GM12878 (cell line): ENCODE data around the gene FGFR2. TPM values are rescaled to one million over a fixed set of nuclear protein-coding genes. Genes with fewer than 3 reads are reported as not detected.

Experiments
- ATAC-seq: fragments of 200-7000 bp; cut with Tn5 transposase; 3 replicates; pipeline ENCODE4 v1.9.1; 2020; ENCODE audit warnings: mild to moderate bottlenecking, moderate library complexity
- BruUV-seq: library from RNA; stranded (reverse); fragments of 400-500 nt; replicated peaks from 2 replicates; lab custom pipeline; 2021; lab: Mats Ljungman, UMichigan
- CTCF ChIA-PET: fragments of 300-600 bp; sonication (Branson Sonifier 250); formaldehyde crosslinking; extraction: SDS; loops from one replicate; lab custom pipeline; 2021; ENCODE audit warnings: inconsistent platforms; lab: Yijun Ruan, JAX
- POLR2A ChIA-PET: fragments of 350-600 bp; formaldehyde crosslinking; extraction: SDS; loops from one replicate; lab custom pipeline; 2021; ENCODE audit warnings: inconsistent platforms; lab: Charles Lee
- RAD21 ChIA-PET: fragments of 300-600 bp; sonication (Branson Sonifier 250); formaldehyde crosslinking; loops from one replicate; lab custom pipeline; 2023; ENCODE audit warnings: antibody characterized with exemption; ENCODE audit not compliant: unreplicated experiment; lab: Charles Lee
- SMC1A ChIA-PET: fragments of 300-600 bp; sonication (Branson Sonifier 250); formaldehyde crosslinking; loops from one replicate; lab custom pipeline; 2023; ENCODE audit not compliant: unreplicated experiment, uncharacterized antibody; lab: Charles Lee
- DNase-seq: peaks from one replicate; pipeline ENCODE4 v3.0.0-alpha.2; 2011; ENCODE audit warnings: low read depth, low spot score
- FAIRE-seq: peaks from 3 replicates; lab custom pipeline; 2011; peaks lifted over from hg19 to GRCh38; lab: Jason Lieb, UNC
- H2AFZ ChIP-seq: 2 replicates; pipeline ENCODE4 v1.6.0; 2011; ENCODE audit warnings: low read depth, low read length, control low read depth; ENCODE audit not compliant: control insufficient read depth
- H3K27ac ChIP-seq: 2 replicates; pipeline ENCODE4 v1.5.1; 2011; ENCODE audit warnings: control low read depth; ENCODE audit not compliant: control insufficient read depth, insufficient read depth
- H3K27me3 ChIP-seq, 2 experiments: replicated peaks in 1 of 2; 2 replicates each; pipeline versions ENCODE4 v1.6.0 to v1.6.1; 2011; ENCODE audit warnings: low read length in 1 of 2; ENCODE audit not compliant: control insufficient read depth in 2 of 2, insufficient read depth in 2 of 2
- H3K36me3 ChIP-seq, 2 experiments: 2 replicates each; pipeline ENCODE4 v1.5.1; 2011; ENCODE audit warnings: low read length in 1 of 2; ENCODE audit not compliant: control insufficient read depth in 2 of 2, insufficient read depth in 2 of 2
- H3K4me1 ChIP-seq: 2 replicates; pipeline ENCODE4 v1.6.1; 2011; ENCODE audit warnings: mild to moderate bottlenecking, low read length, moderate library complexity, mixed read lengths; ENCODE audit not compliant: control insufficient read depth, insufficient read depth
- H3K4me2 ChIP-seq: 2 replicates; pipeline ENCODE4 v1.6.0; 2011; ENCODE audit warnings: control low read depth; ENCODE audit not compliant: control insufficient read depth, insufficient read depth
- H3K4me3 ChIP-seq: fragments of 200-600 bp; sonication (generic); 2 replicates; pipeline ENCODE4 v1.5.1; 2016
- H3K79me2 ChIP-seq: 2 replicates; pipeline ENCODE4 v1.6.0; 2011; ENCODE audit warnings: low read length; ENCODE audit not compliant: control insufficient read depth, insufficient read depth
- H3K9ac ChIP-seq: 2 replicates; pipeline ENCODE4 v1.8.0; 2011; ENCODE audit warnings: low read length, control low read depth, mixed read lengths; ENCODE audit not compliant: control insufficient read depth, insufficient read depth
- H3K9me3 ChIP-seq: replicated peaks from 3 replicates; pipeline ENCODE4 v1.5.1; 2011; ENCODE audit warnings: mild to moderate bottlenecking, low read length; ENCODE audit not compliant: control insufficient read depth, insufficient read depth
- H4K20me1 ChIP-seq: 2 replicates; pipeline ENCODE4 v1.6.0; 2011; ENCODE audit not compliant: control insufficient read depth, insufficient read depth
- CHD2 ChIP-seq: IDR thresholded peaks from 2 replicates; pipeline ENCODE4 v1.6.1; 2011; ENCODE audit warnings: low read depth, low read length, improper control_type of control experiment, borderline replicate concordance
- MTA3 ChIP-seq: IDR thresholded peaks from 2 replicates; pipeline ENCODE4 v1.6.1; 2012; ENCODE audit warnings: low read length, inconsistent platforms, borderline replicate concordance
- RB1 ChIP-seq: fragments of 450-650 bp; formaldehyde crosslinking; IDR thresholded peaks from 2 replicates; pipeline ENCODE4 v1.6.1; 2017; ENCODE audit warnings: mild to moderate bottlenecking, borderline replicate concordance
- TBL1XR1 ChIP-seq: IDR thresholded peaks from 2 replicates; pipeline ENCODE4 v1.6.1; 2012; ENCODE audit warnings: low read depth, low read length, improper control_type of control experiment
- ZBTB33 ChIP-seq: fragments of 450-650 bp; IDR thresholded peaks from 2 replicates; pipeline ENCODE4 v1.6.1; 2017; ENCODE audit warnings: mild to moderate bottlenecking
- ZNF592 ChIP-seq: fragments of 450-650 bp; IDR thresholded peaks from 2 replicates; pipeline ENCODE4 v1.6.1; 2017; ENCODE audit warnings: mild to moderate bottlenecking, moderate library complexity
- ZSCAN29 ChIP-seq: fragments of 450-650 bp; IDR thresholded peaks from 2 replicates; pipeline ENCODE4 v1.6.1; 2017; ENCODE audit warnings: mild to moderate bottlenecking, moderate library complexity
- WGBS: methylation state at CpG from one replicate; pipeline ENCODE4 v1.1.6; 2016; ENCODE audit warnings: low lambda C conversion rate; ENCODE audit not compliant: insufficient replicate concordance, insufficient coverage; ENCODE audit errors: missing lambda C conversion rate; 5-methylcytosine and 5-hydroxymethylcytosine counted together
- in situ Hi-C: fragments of 300-500 bp; cut with MboI; formaldehyde crosslinking; loops from 9 replicates; pipeline ENCODE4 v1.14.3; 2018; ENCODE audit warnings: mixed read lengths
- intact Hi-C: fragments of 100-400 bp; cut with micrococcal nuclease; formaldehyde crosslinking; loops from one replicate; pipeline ENCODE4 v1.14.2; 2022; ENCODE audit not compliant: unreplicated experiment
- polyA plus RNA-seq, 11 experiments: library from polyadenylated mRNA; depleted of rRNA in 4 of 11; unstranded in 6 of 11; stranded (reverse) in 5 of 11; fragments of >200 nt; fragmentation: Nextera tagmentation in 4 of 11; fragmentation: Illumina TruSeq in 1 of 11; extraction: Ambion mirVana in 4 of 11; extraction: Trizol in 1 of 11; gene quantifications; 1 replicate in 1 of 11; 2 replicates in 10 of 11; pipeline versions ENCODE4 v1.2.1 to v1.2.3, GENCODE V29; 2011 to 2016; ENCODE audit warnings: inconsistent platforms in 2 of 11, missing spikeins in 2 of 11, low read depth in 1 of 11
- total RNA-seq, 4 experiments: library from RNA; depleted of rRNA in 3 of 4; stranded (reverse); fragments of >200 nt in 3 of 4; fragmentation: Illumina TruSeq in 1 of 4; extraction: Trizol in 1 of 4; gene quantifications; 2 replicates each; pipeline versions ENCODE4 v1.2.1 to v1.2.3, GENCODE V29; 2013 to 2021
- TF ChIP-seq, protein P1 (sequence below): fragments of 450-650 bp; IDR thresholded peaks from 2 replicates; pipeline ENCODE4 v1.6.1; 2016; ENCODE audit warnings: mild to moderate bottlenecking

FGFR2 gene
- total and polyA plus RNA-seq, 10 of the 15 experiments (the other 5 are each of a cell fraction or from before 2014, with no cell fraction given): 0.04 to 0.15 TPM; not detected in 8

DNA sequence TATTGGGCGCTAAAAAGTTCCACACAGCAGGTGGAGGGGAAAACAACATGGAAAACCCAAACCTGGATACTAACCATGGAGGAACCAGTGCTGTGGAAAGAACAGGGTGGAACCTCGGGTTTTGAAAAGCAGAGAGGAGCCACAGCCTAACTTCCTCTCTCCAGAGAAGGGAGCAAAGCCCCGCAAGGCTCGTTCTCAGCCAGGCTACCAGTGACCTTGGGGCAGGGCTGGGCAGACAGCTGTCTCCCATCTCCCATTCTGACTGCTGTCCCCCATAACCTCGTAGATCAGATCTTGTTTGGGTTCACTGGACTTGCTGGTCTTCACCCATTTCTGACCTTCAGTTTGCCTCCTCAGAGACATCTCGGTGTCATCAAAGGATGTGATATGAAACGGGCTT, 47.5 kb upstream of the FGFR2 start:
- Histone ChIP-seq H3K27me3 (peaks cover 0 to 1% of the 10 kb centered on the region in 2 experiments; a peak in 1 of 4 replicates), H2AFZ (no peak overlapping the region), H3K36me3 (no peaks in the 10 kb centered on the region), H3K9ac (no peak overlapping the region), H3K4me1 (no peaks in the 10 kb centered on the region), H3K9me3 (no peaks in the 10 kb centered on the region), H3K4me2 (no peak overlapping the region), H3K79me2 (no peaks in the 10 kb centered on the region), H4K20me1 (no peaks in the 10 kb centered on the region), H3K4me3 (no peak overlapping the region), H3K27ac (no peak overlapping the region)
- FAIRE-seq (no peak), DNase-seq (no peak), ATAC-seq (no peak)
- no TSS peak for BruUV-seq
- ChIA-PET SMC1A (no interaction called here), CTCF (no interaction called here), POLR2A (no interaction called here), RAD21 (no interaction called here)
- TF ChIP-seq TBL1XR1: no peak
- TF ChIP-seq CHD2: no peak
- no peak for TF ChIP-seq ZBTB33
- 34% methylated on average over 7 of the region's 7 CpGs for WGBS
- in situ Hi-C loops (no loop called here), intact Hi-C loops (no loop called here)

DNA sequence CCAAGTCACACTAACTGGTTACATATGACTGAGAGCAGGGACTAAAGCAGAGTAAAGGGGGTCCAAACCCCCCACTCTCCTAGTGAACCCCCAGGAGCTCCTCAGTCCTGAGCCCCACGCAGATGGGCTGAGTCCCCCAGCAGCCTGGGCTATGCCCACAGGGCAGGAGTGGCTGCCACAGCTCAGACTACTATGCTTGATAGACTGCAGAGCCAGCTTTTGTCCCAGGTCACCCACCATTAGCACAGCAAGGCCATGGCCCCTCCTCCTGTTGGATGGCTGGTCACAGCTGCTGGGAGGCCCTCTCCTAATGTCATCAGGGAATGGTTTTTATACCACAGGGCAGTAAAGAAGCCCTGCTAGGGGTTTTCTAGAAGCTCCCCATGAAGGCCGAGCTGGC, 46.3 kb upstream of the FGFR2 start:
- H3K4me3 ChIP-seq: no peak overlapping the region
- peaks cover 0 to under 1% of the 10 kb centered on the region in 2 experiments; a peak in 1 of 4 replicates for H3K27me3 ChIP-seq
- DNase-seq (no peak), FAIRE-seq (no peak), ATAC-seq (no peak)
- H3K27ac ChIP-seq: no peak overlapping the region
- CTCF ChIA-PET: interaction anchor here (0.6 kb wide), 1 partner anchor 1200 kb away, joined by 3 read pairs; no protein-coding TSS in a partner anchor
- no peaks in the 10 kb centered on the region for H3K36me3 ChIP-seq
- in situ Hi-C loops: no loop called here
- BruUV-seq: no TSS peak
- no peaks in the 10 kb centered on the region for H3K79me2 ChIP-seq
- RAD21 ChIA-PET: no interaction called here
- intact Hi-C loops: no loop called here
- no peaks in the 10 kb centered on the region for H4K20me1 ChIP-seq
- no peaks in the 10 kb centered on the region for H3K9me3 ChIP-seq
- H3K9ac ChIP-seq: no peak overlapping the region
- SMC1A ChIA-PET: no interaction called here
- no peak overlapping the region for H3K4me2 ChIP-seq
- 0% methylated on average over 2 of the region's 2 CpGs for WGBS
- no peaks in the 10 kb centered on the region for H3K4me1 ChIP-seq
- POLR2A ChIA-PET: no interaction called here
- H2AFZ ChIP-seq: no peak overlapping the region
- TF ChIP-seq ZSCAN29 (no peak), TBL1XR1 (no peak), ZNF592 (no peak), RB1 (no peak), MTA3 (no peak)
- TF ChIP-seq, protein P1, sequence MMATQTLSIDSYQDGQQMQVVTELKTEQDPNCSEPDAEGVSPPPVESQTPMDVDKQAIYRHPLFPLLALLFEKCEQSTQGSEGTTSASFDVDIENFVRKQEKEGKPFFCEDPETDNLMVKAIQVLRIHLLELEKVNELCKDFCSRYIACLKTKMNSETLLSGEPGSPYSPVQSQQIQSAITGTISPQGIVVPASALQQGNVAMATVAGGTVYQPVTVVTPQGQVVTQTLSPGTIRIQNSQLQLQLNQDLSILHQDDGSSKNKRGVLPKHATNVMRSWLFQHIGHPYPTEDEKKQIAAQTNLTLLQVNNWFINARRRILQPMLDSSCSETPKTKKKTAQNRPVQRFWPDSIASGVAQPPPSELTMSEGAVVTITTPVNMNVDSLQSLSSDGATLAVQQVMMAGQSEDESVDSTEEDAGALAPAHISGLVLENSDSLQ: no peak
